Esophagus (tissue), 2 donors: ENCODE measurements around the gene SLC7A8. TPM values are rescaled to one million over a fixed set of nuclear protein-coding genes. Genes with fewer than 3 reads are reported as not detected.

Experiments used
- H3K27ac ChIP-seq, 2 donors: one replicate each; pipeline ENCODE4 v1.5.1; 2013; ENCODE audit warnings: low read depth in 2 of 2, mild to moderate bottlenecking in 2 of 2, inconsistent platforms in 1 of 2, low read length in 1 of 2, moderate library complexity in 1 of 2
- H3K27me3 ChIP-seq, 2 donors: one replicate each; pipeline ENCODE4 v1.6.1; 2013; ENCODE audit warnings: low read length in 2 of 2, control low read depth in 1 of 2, mild to moderate bottlenecking in 1 of 2; ENCODE audit not compliant: insufficient read depth in 2 of 2, control insufficient read depth in 1 of 2
- H3K36me3 ChIP-seq, 2 donors: one replicate each; pipeline ENCODE4 v1.6.1; 2013; ENCODE audit warnings: low read length in 1 of 2; ENCODE audit not compliant: control insufficient read depth in 2 of 2, insufficient read depth in 2 of 2
- H3K4me1 ChIP-seq, 2 donors: one replicate each; pipeline ENCODE4 v1.6.1; 2013; ENCODE audit warnings: low read length in 1 of 2; ENCODE audit not compliant: control insufficient read depth in 2 of 2, insufficient read depth in 2 of 2
- H3K4me3 ChIP-seq, 2 donors: one replicate each; pipeline ENCODE4 v1.5.1; 2013; ENCODE audit warnings: low read length in 2 of 2, mild to moderate bottlenecking in 2 of 2, low read depth in 1 of 2, moderate library complexity in 1 of 2
- H3K9me3 ChIP-seq, 2 donors: one replicate each; pipeline ENCODE4 v1.6.1; 2013; ENCODE audit warnings: mild to moderate bottlenecking in 2 of 2, low read depth in 1 of 2, low read length in 1 of 2, moderate library complexity in 1 of 2; ENCODE audit not compliant: control insufficient read depth in 2 of 2, insufficient read depth in 1 of 2
- WGBS, 2 donors: extraction: QIAGEN DNeasy Blood & Tissue Kit; methylation state at CpG; one replicate each; pipeline ENCODE4 v1.1.7; 2013; 5-methylcytosine and 5-hydroxymethylcytosine counted together
- polyA plus RNA-seq, 2 donors: library from polyadenylated mRNA; stranded (reverse); fragments of 200-250 nt; gene quantifications; one replicate each; pipeline ENCODE4 v1.2.3, GENCODE V29; 2013
- donor health status: healthy with polysubstance abuse.
- donor health status: Bipolar disorder and iron deficiency.

SLC7A8 gene
- polyA plus RNA-seq, 2 donors, result 27.5 to 33.4 TPM

DNA sequence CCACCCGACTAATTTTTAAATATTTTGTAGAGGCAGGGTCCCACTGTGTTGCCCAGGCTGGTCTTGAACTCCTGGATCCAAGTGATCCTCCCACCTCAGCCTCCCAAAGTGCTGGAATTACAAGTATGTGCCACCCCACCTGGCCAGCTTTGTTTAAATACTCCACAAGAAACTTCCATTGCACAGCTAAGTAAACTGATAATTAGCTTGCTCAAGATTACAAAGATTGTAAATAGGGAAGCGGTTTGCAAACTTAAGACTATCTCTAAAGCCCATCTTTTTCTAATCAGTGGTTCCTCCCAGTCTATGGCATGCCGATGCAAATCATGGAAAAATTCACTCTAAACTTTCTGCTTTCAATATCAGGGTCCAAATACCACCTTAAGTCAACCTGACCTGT, 9.7 kb downstream of the SLC7A8 start:
- peaks cover 0 to 3% of the 10 kb centered on the region in 2 donors for H3K4me1 ChIP-seq
- no peaks in the 10 kb centered on the region for H3K27me3 ChIP-seq
- H3K9me3 ChIP-seq, result no peaks in the 10 kb centered on the region
- no peak overlapping the region for H3K4me3 ChIP-seq
- WGBS, 2 donors, result 72 to 85% methylated on average over 3 of the region's 3 CpGs
- H3K36me3 ChIP-seq, result no peaks in the 10 kb centered on the region
- no peak overlapping the region for H3K27ac ChIP-seq

DNA sequence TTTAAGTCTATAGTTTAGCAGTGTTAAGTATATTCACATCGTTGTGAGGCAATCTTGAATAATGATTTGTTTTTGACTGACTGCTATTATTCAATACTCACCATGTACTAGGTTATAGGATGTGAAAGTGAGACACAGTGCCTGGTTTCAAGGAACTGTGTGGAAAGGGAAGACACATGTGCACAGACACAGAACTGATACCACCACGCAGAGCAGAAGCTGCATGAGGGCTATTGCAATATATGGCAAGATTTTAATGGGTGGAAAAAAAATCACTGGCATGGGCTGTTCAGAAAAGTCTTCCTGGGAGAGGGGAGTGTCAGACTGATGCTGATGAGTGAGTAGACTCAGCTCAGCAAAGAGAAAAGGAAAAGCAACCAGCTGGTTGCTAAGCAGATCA, 10.4 kb downstream of the SLC7A8 start:
- H3K27ac ChIP-seq, result no peak overlapping the region
- H3K4me1 ChIP-seq, result peaks cover 0 to 3% of the 10 kb centered on the region in 2 donors
- no peak overlapping the region for H3K4me3 ChIP-seq
- no peaks in the 10 kb centered on the region for H3K27me3 ChIP-seq
- no peaks in the 10 kb centered on the region for H3K36me3 ChIP-seq
- 80 to 86% methylated on average over 2 of the region's 2 CpGs for WGBS, 2 donors
- H3K9me3 ChIP-seq, result no peaks in the 10 kb centered on the region

DNA sequence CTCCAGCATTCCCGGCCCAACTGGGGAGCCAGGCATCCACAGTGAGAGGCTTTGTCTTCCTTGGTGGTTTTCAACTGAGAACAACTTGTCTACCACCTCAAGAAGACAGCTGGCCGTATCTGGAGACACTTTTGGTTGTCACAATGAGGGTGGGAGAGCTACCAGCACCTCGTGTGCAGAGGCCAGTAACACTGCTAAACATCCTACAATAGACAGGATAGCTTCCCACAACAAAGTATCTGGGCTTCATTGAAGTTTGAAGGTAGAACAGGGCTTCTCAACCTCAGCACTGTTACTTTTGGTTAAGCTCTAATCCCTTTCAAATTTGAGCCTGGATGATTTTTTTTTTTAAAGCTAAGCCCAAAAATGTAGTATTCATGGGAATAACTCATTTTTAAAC, 10.9 kb downstream of the SLC7A8 start:
- WGBS, 2 donors, result 45 to 63% methylated on average over 3 of the region's 3 CpGs
- Histone ChIP-seq H3K4me3 (no peak overlapping the region), H3K9me3 (no peaks in the 10 kb centered on the region), H3K4me1 (peaks cover 0 to 3% of the 10 kb centered on the region in 2 donors), H3K27me3 (no peaks in the 10 kb centered on the region), H3K36me3 (no peaks in the 10 kb centered on the region), H3K27ac (no peak overlapping the region)

DNA sequence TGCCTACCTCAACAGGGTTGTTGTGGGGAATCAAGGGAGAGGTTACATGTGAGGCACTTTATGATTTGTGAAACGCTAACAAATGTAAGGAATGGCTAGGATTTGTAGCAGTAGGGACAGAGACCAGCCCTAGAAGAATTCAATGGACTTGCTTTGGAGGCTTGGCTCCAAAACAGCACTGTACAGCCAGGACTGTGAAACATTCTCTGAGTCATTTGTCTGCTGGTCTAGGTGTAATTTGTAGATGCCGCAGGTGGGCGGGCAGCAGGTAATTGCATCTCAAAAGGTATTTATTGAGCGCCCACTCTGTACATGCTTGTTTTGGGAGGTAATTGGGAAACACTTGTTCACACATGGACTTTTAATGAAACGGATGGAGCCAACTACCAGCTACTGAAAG, 11.4 kb downstream of the SLC7A8 start:
- H3K9me3 ChIP-seq, result no peaks in the 10 kb centered on the region
- no peaks in the 10 kb centered on the region for H3K27me3 ChIP-seq
- H3K27ac ChIP-seq, result no peak overlapping the region
- H3K4me3 ChIP-seq, result no peak overlapping the region
- 56 to 83% methylated on average over 5 of the region's 5 CpGs for WGBS, 2 donors
- H3K4me1 ChIP-seq, result peaks cover 0 to 3% of the 10 kb centered on the region in 2 donors
- H3K36me3 ChIP-seq, result no peaks in the 10 kb centered on the region

DNA sequence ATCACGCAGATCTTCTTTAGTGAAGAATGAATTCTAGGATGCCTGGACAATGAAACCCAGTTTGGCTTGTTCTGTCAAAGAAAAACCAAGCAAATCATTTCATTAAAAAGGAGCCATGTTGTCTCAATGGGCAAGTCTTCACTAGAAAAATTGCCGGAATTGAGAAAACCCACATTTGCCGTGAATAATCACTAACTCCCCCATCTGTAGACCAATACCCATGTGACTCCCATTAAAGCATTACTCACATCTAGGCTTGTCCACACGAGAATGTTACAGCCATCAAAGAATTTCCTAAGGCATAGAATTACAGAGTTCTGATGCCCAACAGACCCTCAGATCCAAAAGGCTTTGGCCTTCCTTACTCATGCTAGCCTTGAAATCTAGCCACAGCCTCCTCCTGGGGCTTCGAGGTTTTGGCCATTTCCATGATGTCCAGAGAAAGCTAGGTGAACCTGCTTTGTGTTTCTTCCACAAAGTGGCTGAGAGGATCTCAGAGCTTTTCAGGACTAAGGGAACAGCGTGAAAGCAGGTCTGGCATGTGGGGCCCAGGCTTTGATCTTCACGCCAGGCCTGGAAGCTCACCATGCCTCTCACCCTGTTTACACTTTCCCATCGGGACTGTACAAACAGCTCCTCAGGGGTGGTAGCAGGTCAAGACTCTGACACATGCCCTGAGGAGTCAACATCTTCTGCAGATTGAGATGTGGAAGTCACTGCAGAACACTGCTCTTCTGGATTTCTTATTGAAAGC, 12.1 kb downstream of the SLC7A8 start:
- no peaks in the 10 kb centered on the region for H3K36me3 ChIP-seq
- H3K27me3 ChIP-seq, result no peaks in the 10 kb centered on the region
- H3K4me1 ChIP-seq, result peaks cover 0 to 3% of the 10 kb centered on the region in 2 donors
- 44 to 55% methylated on average over 8 of the region's 8 CpGs for WGBS, 2 donors
- no peak overlapping the region for H3K4me3 ChIP-seq
- H3K27ac ChIP-seq, result peak overlapping the region in 1 of 2 donors; percentile 40
- no peaks in the 10 kb centered on the region for H3K9me3 ChIP-seq

DNA sequence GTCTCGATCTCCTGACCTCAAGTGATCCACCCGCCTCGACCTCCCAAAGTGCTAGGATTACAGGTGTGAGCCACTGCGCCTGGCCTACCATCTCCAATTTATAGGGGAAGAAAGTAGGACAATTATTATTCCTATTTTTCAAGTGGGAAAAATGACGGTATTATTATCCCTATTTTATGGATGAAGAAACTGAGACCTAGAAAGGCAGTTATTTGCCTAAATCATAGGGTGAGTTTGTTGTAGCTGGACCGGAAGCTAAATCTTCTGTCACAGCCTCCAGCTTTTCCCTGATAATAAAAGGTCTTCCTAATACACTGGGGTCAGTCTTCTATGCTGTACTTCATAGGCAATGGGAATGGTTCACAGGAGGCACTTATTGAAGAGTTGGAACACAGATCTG, 13.8 kb downstream of the SLC7A8 start:
- Histone ChIP-seq H3K27me3 (no peaks in the 10 kb centered on the region), H3K36me3 (no peaks in the 10 kb centered on the region), H3K9me3 (no peaks in the 10 kb centered on the region), H3K4me1 (peaks cover 0 to 3% of the 10 kb centered on the region in 2 donors), H3K4me3 (no peak overlapping the region), H3K27ac (no peak overlapping the region)
- WGBS, 2 donors, result 94 to 95% methylated on average over 6 of the region's 6 CpGs

DNA sequence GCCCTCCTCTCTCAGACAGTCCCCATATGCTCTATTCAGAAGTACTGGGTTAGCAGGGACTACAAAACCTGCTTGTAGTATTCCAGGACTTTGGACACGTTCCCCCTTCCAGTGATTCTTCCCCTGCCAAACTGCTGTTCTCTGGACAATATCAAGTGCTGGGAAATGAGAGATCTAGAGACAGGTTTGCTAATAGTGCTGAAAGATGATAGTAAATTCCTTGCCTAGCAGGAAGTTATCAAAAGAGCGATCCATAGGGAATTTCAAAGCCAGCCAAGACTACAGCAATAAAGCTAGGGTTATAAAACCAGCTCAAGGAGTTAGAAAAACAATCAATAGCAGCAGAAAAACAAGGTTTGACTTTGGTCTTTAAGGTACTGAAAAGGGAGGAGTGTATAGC, 15.2 kb downstream of the SLC7A8 start:
- whole genome bisulfite sequencing, 2 donors, result 54 to 69% methylated on average over 2 of the region's 2 CpGs
- H3K27me3 ChIP-seq, result no peaks in the 10 kb centered on the region
- H3K4me1 ChIP-seq, result peaks cover 0 to 3% of the 10 kb centered on the region in 2 donors
- H3K36me3 ChIP-seq, result no peaks in the 10 kb centered on the region
- no peaks in the 10 kb centered on the region for H3K9me3 ChIP-seq
- no peak overlapping the region for H3K27ac ChIP-seq
- no peak overlapping the region for H3K4me3 ChIP-seq

DNA sequence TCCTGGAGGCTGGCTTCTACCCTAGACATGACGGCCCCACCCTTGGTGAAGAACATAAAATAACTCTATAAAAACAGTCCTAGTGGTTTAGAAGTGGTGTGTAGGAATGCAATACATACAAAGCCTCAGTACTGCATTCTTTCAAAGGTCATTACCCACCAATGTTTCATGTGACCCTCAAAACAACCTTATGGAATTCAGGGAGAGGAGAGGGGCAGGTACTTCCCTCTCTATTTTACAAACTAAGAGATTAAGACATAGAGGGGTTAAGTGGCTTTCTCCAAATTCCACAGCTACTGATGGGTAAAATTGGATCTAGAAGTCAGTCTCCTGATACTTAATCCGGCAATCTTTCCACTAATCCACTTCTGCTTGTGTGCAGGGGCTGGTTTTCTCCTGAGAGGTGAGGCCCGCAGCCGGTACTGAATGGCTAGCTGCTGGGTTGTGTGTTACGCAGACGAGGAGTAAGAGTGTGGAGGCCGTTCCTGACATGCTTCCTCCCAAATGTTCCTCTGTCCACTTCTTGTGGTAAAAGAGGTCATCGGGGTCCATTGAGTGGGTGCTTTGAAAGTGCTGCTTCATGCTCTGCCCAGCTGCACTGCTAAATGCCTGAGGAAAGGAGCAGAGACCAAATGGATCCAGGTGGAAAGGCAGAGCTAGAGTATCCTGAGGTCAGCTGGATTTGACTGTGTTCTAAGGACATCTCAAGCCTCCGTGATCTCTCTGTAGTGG, 16.2 kb downstream of the SLC7A8 start:
- no peaks in the 10 kb centered on the region for H3K4me1 ChIP-seq
- no peaks in the 10 kb centered on the region for H3K36me3 ChIP-seq
- no peaks in the 10 kb centered on the region for H3K9me3 ChIP-seq
- WGBS, 2 donors, result 88 to 90% methylated on average over 9 of the region's 9 CpGs
- no peaks in the 10 kb centered on the region for H3K27me3 ChIP-seq
- no peak overlapping the region for H3K27ac ChIP-seq
- no peak overlapping the region for H3K4me3 ChIP-seq

DNA sequence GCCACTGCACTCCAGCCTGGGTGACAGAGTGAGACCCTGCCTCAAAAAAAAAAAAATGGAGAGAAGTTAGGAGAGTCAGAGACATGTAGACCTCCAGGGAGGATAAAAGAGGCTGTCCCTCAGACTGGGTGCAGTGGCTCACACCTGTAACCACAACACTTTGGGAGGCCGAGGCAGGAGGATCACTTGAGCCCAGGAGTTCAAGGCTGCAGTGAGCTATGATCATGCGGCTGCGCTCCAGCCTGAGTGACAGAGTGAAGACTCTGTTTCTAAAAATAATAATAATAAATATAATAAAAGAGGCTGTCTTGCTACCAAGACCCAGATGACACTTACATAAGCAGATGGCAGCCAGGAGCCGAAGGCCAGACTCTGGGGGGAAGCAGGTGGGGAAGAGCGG, 18.5 kb downstream of the SLC7A8 start:
- no peak overlapping the region for H3K4me3 ChIP-seq
- H3K4me1 ChIP-seq, result peaks cover 0 to 3% of the 10 kb centered on the region in 2 donors
- no peaks in the 10 kb centered on the region for H3K36me3 ChIP-seq
- H3K9me3 ChIP-seq, result no peaks in the 10 kb centered on the region
- no peak overlapping the region for H3K27ac ChIP-seq
- no peaks in the 10 kb centered on the region for H3K27me3 ChIP-seq
- WGBS, 2 donors, result 95 to 97% methylated on average over 5 of the region's 5 CpGs
